Measurements from ENCODE around the gene PADI2.
"Not testable (repeated sequence)": the region's sequence is repeated elsewhere in the genome, so short reads cannot be mapped to it uniquely, and the experiment has no call there.

Gene PADI2

GRCh38 chr1:17067465-17068240, 51.6 kb downstream of the PADI2 start:
- no peaks in the 10 kb centered on the region for H3K9me3 ChIP-seq (ENCODE audit: control insufficient read depth, insufficient read depth, low read length)
- no peak overlapping the region for H3K4me3 ChIP-seq (ENCODE audit: low read depth, low read length)
- H3K27me3 ChIP-seq (ENCODE audit: control insufficient read depth, insufficient read depth, low read length): no peaks in the 10 kb centered on the region
- H3K9ac ChIP-seq (ENCODE audit: low read depth, low read length): no peak overlapping the region
- H3K4me1 ChIP-seq (ENCODE audit: control insufficient read depth, insufficient read depth, low read length): 0 out of 2 replicates have a peak, but pooled peaks cover 4% of the 10 kb centered on the region
- no peaks in the 10 kb centered on the region for H3K36me3 ChIP-seq (ENCODE audit: control insufficient read depth, insufficient read depth, low read length)
- no peak overlapping the region for H3K27ac ChIP-seq (ENCODE audit: low read depth, low read length)

- Histone ChIP-seq H3K4me3 (ENCODE audit: low read depth, low read length) (no peak overlapping the region), H3K36me3 (ENCODE audit: control insufficient read depth, insufficient read depth, low read length) (no peaks in the 10 kb centered on the region), H3K27me3 (ENCODE audit: control insufficient read depth, insufficient read depth, low read length) (no peaks in the 10 kb centered on the region), H3K27ac (ENCODE audit: low read depth, low read length) (no peak overlapping the region), H3K9me3 (ENCODE audit: control insufficient read depth, insufficient read depth, low read length) (no peaks in the 10 kb centered on the region), H3K4me1 (ENCODE audit: control insufficient read depth, insufficient read depth, low read length) (0 out of 2 replicates have a peak, but pooled peaks cover 4% of the 10 kb centered on the region), H3K9ac (ENCODE audit: low read depth, low read length) (no peak overlapping the region)
Measured at GRCh38 chr1:17067069-17067426, 52.2 kb downstream of the PADI2 start.

GRCh38 chr1:17066361-17067068, 52.7 kb downstream of the PADI2 start:
- Histone ChIP-seq H3K9ac (ENCODE audit: low read depth, low read length) (no peak overlapping the region), H3K4me3 (ENCODE audit: low read depth, low read length) (no peak overlapping the region), H3K27me3 (ENCODE audit: control insufficient read depth, insufficient read depth, low read length) (no peaks in the 10 kb centered on the region), H3K9me3 (ENCODE audit: control insufficient read depth, insufficient read depth, low read length) (no peaks in the 10 kb centered on the region), H3K36me3 (ENCODE audit: control insufficient read depth, insufficient read depth, low read length) (no peaks in the 10 kb centered on the region), H3K4me1 (ENCODE audit: control insufficient read depth, insufficient read depth, low read length) (0 out of 2 replicates have a peak, but pooled peaks cover 4% of the 10 kb centered on the region), H3K27ac (ENCODE audit: low read depth, low read length) (no peak overlapping the region)

DNA sequence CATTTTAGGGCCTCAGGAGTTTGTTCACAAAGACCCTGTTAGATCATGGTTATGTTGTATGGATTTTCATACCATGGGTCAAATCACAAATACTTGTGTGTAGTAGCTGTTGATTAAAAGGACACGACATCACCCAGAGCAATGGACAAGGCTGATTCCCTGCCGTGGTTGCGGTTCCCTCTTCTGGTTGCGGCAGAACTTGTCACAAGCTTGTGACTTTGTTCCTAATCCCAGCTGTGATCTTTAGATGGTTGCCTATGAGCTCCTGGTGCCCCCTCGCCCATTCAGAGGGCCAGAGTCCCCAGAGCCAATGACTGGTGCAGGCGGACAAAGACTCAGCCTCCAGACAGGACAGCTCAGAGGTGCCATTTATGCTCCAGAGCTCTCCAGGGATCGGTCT, 53.6 kb downstream of the PADI2 start:
- no peak overlapping the region for H3K9ac ChIP-seq (ENCODE audit: low read depth, low read length)
- H3K4me1 ChIP-seq (ENCODE audit: control insufficient read depth, insufficient read depth, low read length): peaks cover 6% of the 10 kb centered on the region
- no peaks in the 10 kb centered on the region for H3K9me3 ChIP-seq (ENCODE audit: control insufficient read depth, insufficient read depth, low read length)
- H3K36me3 ChIP-seq (ENCODE audit: control insufficient read depth, insufficient read depth, low read length): no peaks in the 10 kb centered on the region
- no peak overlapping the region for H3K4me3 ChIP-seq (ENCODE audit: low read depth, low read length)
- H3K27me3 ChIP-seq (ENCODE audit: control insufficient read depth, insufficient read depth, low read length): no peaks in the 10 kb centered on the region
- H3K27ac ChIP-seq (ENCODE audit: low read depth, low read length): no peak overlapping the region

GRCh38 chr1:17062751-17063150, 56.5 kb downstream of the PADI2 start:
- not testable (repeated sequence) for H3K9ac ChIP-seq (ENCODE audit: low read depth, low read length); H3K27ac ChIP-seq (ENCODE audit: low read depth, low read length); H3K4me3 ChIP-seq (ENCODE audit: low read depth, low read length); H3K36me3 ChIP-seq (ENCODE audit: control insufficient read depth, insufficient read depth, low read length); H3K27me3 ChIP-seq (ENCODE audit: control insufficient read depth, insufficient read depth, low read length); H3K9me3 ChIP-seq (ENCODE audit: control insufficient read depth, insufficient read depth, low read length)
- peaks cover 15% of the 10 kb centered on the region for H3K4me1 ChIP-seq (ENCODE audit: control insufficient read depth, insufficient read depth, low read length)

- H3K27me3 ChIP-seq (ENCODE audit: control insufficient read depth, insufficient read depth, low read length): no peaks in the 10 kb centered on the region
- no peak overlapping the region for H3K9ac ChIP-seq (ENCODE audit: low read depth, low read length)
- H3K4me1 ChIP-seq (ENCODE audit: control insufficient read depth, insufficient read depth, low read length): peaks cover 15% of the 10 kb centered on the region
- no peaks in the 10 kb centered on the region for H3K36me3 ChIP-seq (ENCODE audit: control insufficient read depth, insufficient read depth, low read length)
- H3K9me3 ChIP-seq (ENCODE audit: control insufficient read depth, insufficient read depth, low read length): no peaks in the 10 kb centered on the region
- no peak overlapping the region for H3K27ac ChIP-seq (ENCODE audit: low read depth, low read length)
- no peak overlapping the region for H3K4me3 ChIP-seq (ENCODE audit: low read depth, low read length)
Measured at GRCh38 chr1:17061892-17062291, 57.4 kb downstream of the PADI2 start.

- H3K4me3 ChIP-seq (ENCODE audit: low read depth, low read length): no peak overlapping the region
- H3K27ac ChIP-seq (ENCODE audit: low read depth, low read length): no peak overlapping the region
- no peaks in the 10 kb centered on the region for H3K9me3 ChIP-seq (ENCODE audit: control insufficient read depth, insufficient read depth, low read length)
- H3K36me3 ChIP-seq (ENCODE audit: control insufficient read depth, insufficient read depth, low read length): no peaks in the 10 kb centered on the region
- H3K4me1 ChIP-seq (ENCODE audit: control insufficient read depth, insufficient read depth, low read length): peaks cover 15% of the 10 kb centered on the region
- no peaks in the 10 kb centered on the region for H3K27me3 ChIP-seq (ENCODE audit: control insufficient read depth, insufficient read depth, low read length)
- H3K9ac ChIP-seq (ENCODE audit: low read depth, low read length): no peak overlapping the region
Measured at GRCh38 chr1:17061486-17061885, 57.8 kb downstream of the PADI2 start.

GRCh38 chr1:17060306-17060749, 58.9 kb downstream of the PADI2 start:
- no peaks in the 10 kb centered on the region for H3K9me3 ChIP-seq (ENCODE audit: control insufficient read depth, insufficient read depth, low read length)
- no peaks in the 10 kb centered on the region for H3K27me3 ChIP-seq (ENCODE audit: control insufficient read depth, insufficient read depth, low read length)
- no peaks in the 10 kb centered on the region for H3K36me3 ChIP-seq (ENCODE audit: control insufficient read depth, insufficient read depth, low read length)
- H3K27ac ChIP-seq (ENCODE audit: low read depth, low read length): peak overlapping the region; percentile 23
- H3K9ac ChIP-seq (ENCODE audit: low read depth, low read length): no peak overlapping the region
- peaks cover 15% of the 10 kb centered on the region for H3K4me1 ChIP-seq (ENCODE audit: control insufficient read depth, insufficient read depth, low read length)
- no peak overlapping the region for H3K4me3 ChIP-seq (ENCODE audit: low read depth, low read length)

- Histone ChIP-seq H3K36me3 (ENCODE audit: control insufficient read depth, insufficient read depth, low read length) (no peaks in the 10 kb centered on the region), H3K9ac (ENCODE audit: low read depth, low read length) (no peak overlapping the region), H3K27ac (ENCODE audit: low read depth, low read length) (peak overlapping the region; percentile 23), H3K27me3 (ENCODE audit: control insufficient read depth, insufficient read depth, low read length) (no peaks in the 10 kb centered on the region), H3K4me3 (ENCODE audit: low read depth, low read length) (no peak overlapping the region), H3K4me1 (ENCODE audit: control insufficient read depth, insufficient read depth, low read length) (peaks cover 15% of the 10 kb centered on the region), H3K9me3 (ENCODE audit: control insufficient read depth, insufficient read depth, low read length) (no peaks in the 10 kb centered on the region)
Measured at GRCh38 chr1:17059391-17060305, 59.6 kb downstream of the PADI2 start.

GRCh38 chr1:17056551-17056950, 62.7 kb downstream of the PADI2 start:
- Histone ChIP-seq H3K4me1 (ENCODE audit: control insufficient read depth, insufficient read depth, low read length) (peaks cover 21% of the 10 kb centered on the region), H3K27me3 (ENCODE audit: control insufficient read depth, insufficient read depth, low read length) (no peaks in the 10 kb centered on the region), H3K9me3 (ENCODE audit: control insufficient read depth, insufficient read depth, low read length) (no peaks in the 10 kb centered on the region), H3K4me3 (ENCODE audit: low read depth, low read length) (no peak overlapping the region), H3K36me3 (ENCODE audit: control insufficient read depth, insufficient read depth, low read length) (peaks cover under 1% of the 10 kb centered on the region), H3K27ac (ENCODE audit: low read depth, low read length) (no peak overlapping the region), H3K9ac (ENCODE audit: low read depth, low read length) (no peak overlapping the region)

Measured in HUES48 (cell line).